A549 (cell line): ENCODE results near the gene AXL.

Experiments used
- BHLHE40 ChIP-seq: IDR thresholded peaks from 2 replicates; pipeline ENCODE4 v1.6.1; 2012; ENCODE audit warnings: low read depth, low read length, inconsistent platforms
- CTCF ChIP-seq: fragments of >200 bp; sonication (Bioruptor Twin); formaldehyde crosslinking; IDR thresholded peaks from 3 replicates; pipeline ENCODE4 v1.5.1; 2016
- ELK1 ChIP-seq: fragments of 150-350 bp; IDR thresholded peaks from 2 replicates; pipeline ENCODE4 v1.6.1; 2014; ENCODE audit warnings: low read depth, mild to moderate bottlenecking, low read length
- MAX ChIP-seq: IDR thresholded peaks from 2 replicates; pipeline ENCODE4 v1.6.1; 2012
- MAZ ChIP-seq: fragments of 150-350 bp; IDR thresholded peaks from 2 replicates; pipeline ENCODE4 v1.6.1; 2014; ENCODE audit warnings: antibody characterized with exemption, low read depth, low read length, borderline replicate concordance
- MYC ChIP-seq: IDR thresholded peaks from 2 replicates; pipeline ENCODE4 v1.6.1; 2012; ENCODE audit warnings: mild to moderate bottlenecking, inconsistent platforms, low read length, improper control_type of control experiment, borderline replicate concordance
- REST ChIP-seq: fragments of 200-600 bp; sonication (generic); IDR thresholded peaks from 2 replicates; pipeline ENCODE4 v1.6.1; 2016; ENCODE audit warnings: antibody characterized with exemption, mild to moderate bottlenecking, moderate library complexity

GRCh38 chr19:41186971-41187883, 31.8 kb upstream of the AXL start:
- TF ChIP-seq REST, result no peak
- TF ChIP-seq BHLHE40, result no peak
- TF ChIP-seq MYC, result no peak
- TF ChIP-seq ELK1, result no peak
- TF ChIP-seq MAX, result no peak
- no peak for TF ChIP-seq CTCF
- TF ChIP-seq MAZ, result no peak
